Liver (tissue), 3 donors: Measurements from ENCODE around the gene SLC39A13.

Source experiments
- GABPA ChIP-seq, 2 donors: IDR thresholded peaks in 1 of 2; conservative IDR thresholded peaks in 1 of 2; 2 replicates each; pipeline ENCODE4 v1.6.1; 2016; ENCODE audit warnings: antibody characterized with exemption in 2 of 2, mild to moderate bottlenecking in 1 of 2, moderate library complexity in 1 of 2
- NR2F2 ChIP-seq: IDR thresholded peaks from 2 replicates; pipeline ENCODE4 v1.6.1; 2016; ENCODE audit warnings: antibody characterized with exemption
- RAD21 ChIP-seq, 2 donors: IDR thresholded peaks; 2 replicates each; pipeline ENCODE4 v1.6.1; 2016; ENCODE audit warnings: antibody characterized with exemption in 2 of 2, mild to moderate bottlenecking in 2 of 2
- REST ChIP-seq: IDR thresholded peaks from 2 replicates; pipeline ENCODE4 v1.6.1; 2016; ENCODE audit warnings: antibody characterized with exemption, mild to moderate bottlenecking
- TF ChIP-seq, protein P1 (sequence below): fragments of 150-350 bp; IDR thresholded peaks from 2 replicates; pipeline ENCODE4 v1.5.1; 2017; ENCODE audit warnings: improper control_type of control experiment, low read depth, low read length; ENCODE audit not compliant: missing input control
- TF ChIP-seq, protein P2 (sequence below): IDR thresholded peaks from 2 replicates; pipeline ENCODE4 v1.6.1; 2016; ENCODE audit warnings: antibody characterized with exemption
- donor health status: healthy.
- donor health status: healthy.

- TF ChIP-seq GABPA (IDR thresholded peaks at IDR 0.05 in 1 of 2, conservative IDR thresholded peaks at IDR 0.05 in 1 of 2) (no peak), RAD21 (IDR thresholded peaks at IDR 0.05) (no peak), REST (no peak), NR2F2 (no peak)
- TF ChIP-seq, protein P1, sequence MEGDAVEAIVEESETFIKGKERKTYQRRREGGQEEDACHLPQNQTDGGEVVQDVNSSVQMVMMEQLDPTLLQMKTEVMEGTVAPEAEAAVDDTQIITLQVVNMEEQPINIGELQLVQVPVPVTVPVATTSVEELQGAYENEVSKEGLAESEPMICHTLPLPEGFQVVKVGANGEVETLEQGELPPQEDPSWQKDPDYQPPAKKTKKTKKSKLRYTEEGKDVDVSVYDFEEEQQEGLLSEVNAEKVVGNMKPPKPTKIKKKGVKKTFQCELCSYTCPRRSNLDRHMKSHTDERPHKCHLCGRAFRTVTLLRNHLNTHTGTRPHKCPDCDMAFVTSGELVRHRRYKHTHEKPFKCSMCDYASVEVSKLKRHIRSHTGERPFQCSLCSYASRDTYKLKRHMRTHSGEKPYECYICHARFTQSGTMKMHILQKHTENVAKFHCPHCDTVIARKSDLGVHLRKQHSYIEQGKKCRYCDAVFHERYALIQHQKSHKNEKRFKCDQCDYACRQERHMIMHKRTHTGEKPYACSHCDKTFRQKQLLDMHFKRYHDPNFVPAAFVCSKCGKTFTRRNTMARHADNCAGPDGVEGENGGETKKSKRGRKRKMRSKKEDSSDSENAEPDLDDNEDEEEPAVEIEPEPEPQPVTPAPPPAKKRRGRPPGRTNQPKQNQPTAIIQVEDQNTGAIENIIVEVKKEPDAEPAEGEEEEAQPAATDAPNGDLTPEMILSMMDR = no peak
- TF ChIP-seq, protein P2, sequence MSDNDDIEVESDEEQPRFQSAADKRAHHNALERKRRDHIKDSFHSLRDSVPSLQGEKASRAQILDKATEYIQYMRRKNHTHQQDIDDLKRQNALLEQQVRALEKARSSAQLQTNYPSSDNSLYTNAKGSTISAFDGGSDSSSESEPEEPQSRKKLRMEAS = no peak
Measured at GRCh38 chr11:47451436-47451835, 43.0 kb downstream of the SLC39A13 start.
